Stimulated activated CD4-positive, alpha-beta T cell treated with anti-CD3 and anti-CD28 coated beads, Interleukin-4, amount 100 ng/mL, for 1 hour (primary cell): ENCODE results near the gene DDX11.
A peak's percentile ranks its signal among the peaks of the same experiment; 100 is the strongest.
"Not testable (repeated sequence)": the region's sequence is repeated elsewhere in the genome, so short reads cannot be mapped to it uniquely, and the experiment has no call there.

Source experiments
- DNase-seq: peaks from one replicate; pipeline ENCODE4 v3.0.0-alpha.2; 2020

The DDX11 gene

GRCh38 chr12:31100503-31101208 is 27.0 kb downstream of the DDX11 start:
- not testable (repeated sequence) for DNase-seq

GRCh38 chr12:31102125-31102524 is 28.5 kb downstream of the DDX11 start:
- DNase-seq: not testable (repeated sequence)

- DNase-seq: not testable (repeated sequence)
Measured at GRCh38 chr12:31102596-31102995, 28.9 kb downstream of the DDX11 start.

GRCh38 chr12:31103561-31103975 is 29.9 kb downstream of the DDX11 start:
- not testable (repeated sequence) for DNase-seq

- DNase-seq: not testable (repeated sequence)
Measured at GRCh38 chr12:31104220-31104619, 30.6 kb downstream of the DDX11 start.

GRCh38 chr12:31104773-31105172 is 31.1 kb downstream of the DDX11 start:
- DNase-seq: not testable (repeated sequence)

- no peak for DNase-seq
Measured at GRCh38 chr12:31105668-31106067, 32.0 kb downstream of the DDX11 start.

- DNase-seq: no peak
Measured at GRCh38 chr12:31106101-31106803, 32.6 kb downstream of the DDX11 start.

GRCh38 chr12:31109773-31110172 is 36.1 kb downstream of the DDX11 start:
- DNase-seq: not testable (repeated sequence)

GRCh38 chr12:31110263-31110662 is 36.6 kb downstream of the DDX11 start:
- not testable (repeated sequence) for DNase-seq

GRCh38 chr12:31115092-31115601 is 41.5 kb downstream of the DDX11 start:
- DNase-seq: not testable (repeated sequence)

- not testable (repeated sequence) for DNase-seq
Measured at GRCh38 chr12:31116846-31117202, 43.2 kb downstream of the DDX11 start.

- DNase-seq: peak; percentile 70
Measured at GRCh38 chr12:31117203-31118011, 43.7 kb downstream of the DDX11 start.

GRCh38 chr12:31118347-31119191 is 44.9 kb downstream of the DDX11 start:
- peak; percentile 38 for DNase-seq

GRCh38 chr12:31119192-31119802 is 45.6 kb downstream of the DDX11 start:
- no peak for DNase-seq

- no peak for DNase-seq
Measured at GRCh38 chr12:31119803-31120211, 46.1 kb downstream of the DDX11 start.

GRCh38 chr12:31120392-31121008 is 46.8 kb downstream of the DDX11 start:
- DNase-seq: no peak

- not testable (repeated sequence) for DNase-seq
Measured at GRCh38 chr12:31121022-31121728, 47.5 kb downstream of the DDX11 start.

GRCh38 chr12:31122481-31122880 is 48.8 kb downstream of the DDX11 start:
- no peak for DNase-seq

- DNase-seq: not testable (repeated sequence)
Measured at GRCh38 chr12:31124158-31124557, 50.5 kb downstream of the DDX11 start.

GRCh38 chr12:31125171-31125570 is 51.5 kb downstream of the DDX11 start:
- not testable (repeated sequence) for DNase-seq
